Measurements from ENCODE around the gene ALG14. TPM values are rescaled to one million over a fixed set of nuclear protein-coding genes. Genes with fewer than 3 reads are reported as not detected.

Gene ALG14
- total RNA-seq, 1 donor from 2014 or later: 10.5 TPM

DNA sequence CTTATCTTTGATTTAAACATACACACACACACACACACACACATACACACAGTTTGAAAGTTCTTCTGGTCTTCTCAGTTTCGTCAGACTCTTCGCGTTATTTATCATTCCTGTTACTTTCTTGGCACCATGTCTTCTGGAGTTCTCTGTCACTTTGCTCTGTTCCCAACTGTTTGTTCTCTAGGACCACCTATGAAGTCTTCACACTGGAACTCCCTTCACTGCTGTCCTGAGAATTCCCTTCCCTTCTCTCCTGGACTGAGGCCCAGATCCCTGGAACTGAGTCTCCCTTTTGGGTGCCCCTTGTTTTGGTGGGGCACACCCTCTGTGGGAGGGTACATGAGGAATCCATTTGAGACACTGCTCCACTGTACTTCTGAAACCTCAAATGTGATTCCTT is 30.5 kb downstream of the ALG14 start:
- H3K4me3 Mint-ChIP-seq (ENCODE audit: low read depth): no peak overlapping the region
- no peaks in the 10 kb centered on the region for H3K36me3 Mint-ChIP-seq (ENCODE audit: insufficient read depth)
- DNase-seq (ENCODE audit: low spot score, unreplicated experiment): no peak
- H3K27ac Mint-ChIP-seq: no peak overlapping the region
- H3K27me3 Mint-ChIP-seq: no peaks in the 10 kb centered on the region
- TF ChIP-seq, protein P1, sequence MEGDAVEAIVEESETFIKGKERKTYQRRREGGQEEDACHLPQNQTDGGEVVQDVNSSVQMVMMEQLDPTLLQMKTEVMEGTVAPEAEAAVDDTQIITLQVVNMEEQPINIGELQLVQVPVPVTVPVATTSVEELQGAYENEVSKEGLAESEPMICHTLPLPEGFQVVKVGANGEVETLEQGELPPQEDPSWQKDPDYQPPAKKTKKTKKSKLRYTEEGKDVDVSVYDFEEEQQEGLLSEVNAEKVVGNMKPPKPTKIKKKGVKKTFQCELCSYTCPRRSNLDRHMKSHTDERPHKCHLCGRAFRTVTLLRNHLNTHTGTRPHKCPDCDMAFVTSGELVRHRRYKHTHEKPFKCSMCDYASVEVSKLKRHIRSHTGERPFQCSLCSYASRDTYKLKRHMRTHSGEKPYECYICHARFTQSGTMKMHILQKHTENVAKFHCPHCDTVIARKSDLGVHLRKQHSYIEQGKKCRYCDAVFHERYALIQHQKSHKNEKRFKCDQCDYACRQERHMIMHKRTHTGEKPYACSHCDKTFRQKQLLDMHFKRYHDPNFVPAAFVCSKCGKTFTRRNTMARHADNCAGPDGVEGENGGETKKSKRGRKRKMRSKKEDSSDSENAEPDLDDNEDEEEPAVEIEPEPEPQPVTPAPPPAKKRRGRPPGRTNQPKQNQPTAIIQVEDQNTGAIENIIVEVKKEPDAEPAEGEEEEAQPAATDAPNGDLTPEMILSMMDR (IDR thresholded peaks at IDR 0.05; ENCODE audit: unreplicated experiment): no peak
- no peaks in the 10 kb centered on the region for H3K9me3 Mint-ChIP-seq (ENCODE audit: low read depth)
- H3K4me1 Mint-ChIP-seq (ENCODE audit: low read depth): peaks cover 1% of the 10 kb centered on the region

DNA sequence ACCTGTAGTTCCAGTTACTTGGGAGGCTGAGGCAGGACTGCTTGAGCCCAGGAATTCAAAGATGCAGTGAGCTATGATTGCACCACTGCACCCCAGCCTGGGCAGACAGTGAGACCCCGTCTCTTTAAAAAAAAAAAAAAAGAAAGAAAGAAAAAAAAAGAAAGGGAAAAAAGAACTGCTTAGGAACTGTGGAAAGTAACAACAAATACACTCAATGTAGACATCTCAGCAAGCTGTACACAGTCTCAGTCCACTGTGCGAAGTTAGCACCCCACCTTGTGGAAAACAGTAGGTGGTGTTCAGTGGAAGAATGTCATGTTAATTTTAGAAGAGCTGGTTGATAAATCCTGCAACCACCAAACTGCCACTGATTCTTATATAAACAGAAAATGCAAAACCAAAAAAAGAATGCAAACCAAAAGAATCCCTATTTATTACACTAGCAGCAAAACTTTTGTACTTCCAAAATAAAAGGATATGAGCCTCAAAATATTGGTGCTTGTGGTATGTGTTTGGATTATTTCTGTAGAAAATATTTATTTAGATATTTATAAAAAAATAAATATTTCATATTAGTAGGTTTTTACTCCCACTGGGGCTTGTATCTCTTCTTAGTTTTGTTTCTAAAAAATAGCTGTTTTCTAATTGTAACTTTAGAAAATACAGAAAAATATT is 31.1 kb downstream of the ALG14 start:
- Mint-ChIP-seq H3K4me1 (ENCODE audit: low read depth) (peaks cover 1% of the 10 kb centered on the region), H3K27me3 (no peaks in the 10 kb centered on the region), H3K9me3 (ENCODE audit: low read depth) (no peaks in the 10 kb centered on the region), H3K4me3 (ENCODE audit: low read depth) (no peak overlapping the region), H3K36me3 (ENCODE audit: insufficient read depth) (no peaks in the 10 kb centered on the region), H3K27ac (no peak overlapping the region)
- peak; percentile 17 for DNase-seq (ENCODE audit: low spot score, unreplicated experiment)
- TF ChIP-seq, protein P1 (IDR thresholded peaks at IDR 0.05; ENCODE audit: unreplicated experiment): peak; percentile 78

DNA sequence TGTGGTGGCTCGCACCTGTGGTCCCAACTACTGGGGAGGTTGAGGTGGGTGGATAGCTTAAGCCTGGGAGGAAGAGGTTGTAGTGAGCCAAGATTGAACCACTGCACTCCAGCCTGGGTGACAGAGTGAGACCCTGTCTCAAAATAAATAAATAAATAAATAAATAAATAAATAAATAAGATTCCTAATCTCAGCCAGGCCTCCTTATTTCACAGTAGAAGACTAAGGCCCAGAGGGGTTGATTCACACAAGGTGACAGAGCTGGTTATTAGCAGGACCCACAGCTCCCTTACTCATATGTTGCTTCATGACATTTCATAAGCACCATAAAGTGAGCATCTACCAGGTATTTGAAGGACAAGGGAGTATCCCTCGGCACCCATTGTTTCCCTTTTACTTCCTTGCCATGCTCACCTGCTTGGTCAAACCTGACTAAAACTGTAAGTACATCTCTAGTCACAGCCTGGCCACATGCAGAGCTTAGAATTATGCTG is 32.7 kb downstream of the ALG14 start:
- H3K4me3 Mint-ChIP-seq (ENCODE audit: low read depth): no peak overlapping the region
- H3K27ac Mint-ChIP-seq: no peak overlapping the region
- H3K27me3 Mint-ChIP-seq: no peaks in the 10 kb centered on the region
- TF ChIP-seq, protein P1 (IDR thresholded peaks at IDR 0.05; ENCODE audit: unreplicated experiment): no peak
- H3K4me1 Mint-ChIP-seq (ENCODE audit: low read depth): peaks cover 1% of the 10 kb centered on the region
- no peaks in the 10 kb centered on the region for H3K9me3 Mint-ChIP-seq (ENCODE audit: low read depth)
- DNase-seq (ENCODE audit: low spot score, unreplicated experiment): no peak
- no peaks in the 10 kb centered on the region for H3K36me3 Mint-ChIP-seq (ENCODE audit: insufficient read depth)

DNA sequence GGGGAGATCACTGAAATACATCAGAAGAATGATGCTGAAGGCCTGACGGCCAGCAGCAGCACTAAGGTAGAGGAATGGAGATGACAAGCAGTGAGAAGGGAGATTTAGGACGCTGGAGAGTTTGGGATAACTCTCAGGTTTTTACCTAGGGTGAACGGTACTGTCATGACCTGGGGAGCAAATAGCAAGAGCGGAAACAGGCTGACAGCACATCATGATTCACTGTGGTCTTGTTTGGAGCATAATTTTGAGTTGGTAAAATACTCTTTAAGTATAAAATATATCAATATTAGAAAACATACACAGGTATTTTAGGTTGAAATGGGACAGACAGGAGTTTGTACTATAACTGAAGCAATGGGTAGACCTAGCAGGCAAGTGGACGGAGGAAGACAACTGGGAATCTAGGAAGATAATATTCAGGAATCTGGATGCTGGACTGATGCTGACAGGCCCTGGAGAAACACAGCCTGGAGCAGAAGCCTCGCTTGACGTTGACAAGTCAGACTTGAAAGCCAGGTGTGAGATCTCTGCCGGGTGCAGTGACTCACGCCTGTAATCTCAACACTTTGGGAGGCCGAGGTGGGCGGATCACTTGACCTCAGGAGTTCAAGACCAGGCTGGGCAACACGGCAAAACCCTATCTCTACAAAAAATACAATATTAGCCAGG is 33.3 kb downstream of the ALG14 start:
- no peak overlapping the region for H3K27ac Mint-ChIP-seq
- peaks cover 1% of the 10 kb centered on the region for H3K4me1 Mint-ChIP-seq (ENCODE audit: low read depth)
- H3K36me3 Mint-ChIP-seq (ENCODE audit: insufficient read depth): no peaks in the 10 kb centered on the region
- H3K27me3 Mint-ChIP-seq: no peaks in the 10 kb centered on the region
- no peak overlapping the region for H3K4me3 Mint-ChIP-seq (ENCODE audit: low read depth)
- no peak for DNase-seq (ENCODE audit: low spot score, unreplicated experiment)
- no peaks in the 10 kb centered on the region for H3K9me3 Mint-ChIP-seq (ENCODE audit: low read depth)
- TF ChIP-seq, protein P1 (IDR thresholded peaks at IDR 0.05; ENCODE audit: unreplicated experiment): no peak

DNA sequence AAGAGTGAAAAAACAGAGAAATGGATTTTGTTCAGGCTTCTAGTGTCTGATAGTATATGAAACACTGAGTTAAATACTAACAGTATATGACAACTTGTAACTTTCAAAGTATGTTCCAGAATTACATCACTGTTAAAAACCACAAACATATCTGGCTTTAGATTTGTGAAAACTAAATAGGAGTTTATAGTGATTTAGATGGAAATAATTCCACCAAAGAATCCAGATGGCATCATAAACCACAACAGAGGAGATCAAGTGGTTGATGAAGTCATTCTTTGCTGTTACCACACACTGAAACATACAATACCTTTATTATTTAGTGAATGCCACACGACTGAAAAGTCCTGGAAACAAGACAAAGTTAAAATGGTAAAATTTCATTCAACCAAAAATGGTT is 37.2 kb downstream of the ALG14 start:
- Mint-ChIP-seq H3K4me1 (ENCODE audit: low read depth) (no peaks in the 10 kb centered on the region), H3K27ac (no peak overlapping the region), H3K4me3 (ENCODE audit: low read depth) (no peak overlapping the region), H3K36me3 (ENCODE audit: insufficient read depth) (no peaks in the 10 kb centered on the region), H3K27me3 (no peaks in the 10 kb centered on the region), H3K9me3 (ENCODE audit: low read depth) (no peaks in the 10 kb centered on the region)
- TF ChIP-seq, protein P1 (IDR thresholded peaks at IDR 0.05; ENCODE audit: unreplicated experiment): no peak
- no peak for DNase-seq (ENCODE audit: low spot score, unreplicated experiment)
